Parathyroid adenoma (tissue), 2 donors: Measurements from ENCODE around the gene WWTR1.
A peak's percentile ranks its signal among the peaks of the same experiment; 100 is the strongest.

Experiments
- H2AFZ ChIP-seq: fragments of 300-600 bp; sonication (generic); one replicate; pipeline ENCODE4 v1.7.0; 2017; ENCODE audit warnings: antibody characterized with exemption, mild to moderate bottlenecking
- H3K27ac ChIP-seq: fragments of 300-600 bp; sonication (generic); one replicate; pipeline ENCODE4 v1.7.0; 2017
- H3K27me3 ChIP-seq: fragments of 300-600 bp; sonication (generic); one replicate; pipeline ENCODE4 v1.7.0; 2017; ENCODE audit warnings: low read length; ENCODE audit not compliant: control insufficient read depth, insufficient read depth
- H3K36me3 ChIP-seq: fragments of 300-600 bp; sonication (generic); one replicate; pipeline ENCODE4 v1.7.0; 2017; ENCODE audit warnings: low read length; ENCODE audit not compliant: control insufficient read depth, insufficient read depth
- H3K4me1 ChIP-seq: fragments of 300-600 bp; sonication (generic); one replicate; pipeline ENCODE4 v1.7.0; 2017; ENCODE audit warnings: control low read depth
- H3K4me2 ChIP-seq: fragments of 300-600 bp; sonication (generic); one replicate; pipeline ENCODE4 v1.7.0; 2017; ENCODE audit warnings: low read length
- H3K4me3 ChIP-seq: fragments of 300-600 bp; sonication (generic); one replicate; pipeline ENCODE4 v1.7.0; 2017; ENCODE audit warnings: low read depth, low read length
- H3K79me2 ChIP-seq: fragments of 300-600 bp; sonication (generic); one replicate; pipeline ENCODE4 v1.7.0; 2017; ENCODE audit warnings: control low read depth
- H3K9ac ChIP-seq: fragments of 300-600 bp; sonication (generic); one replicate; pipeline ENCODE4 v1.7.0; 2017; ENCODE audit warnings: mild to moderate bottlenecking
- H3K9me3 ChIP-seq: fragments of 300-600 bp; sonication (generic); one replicate; pipeline ENCODE4 v1.7.0; 2017; ENCODE audit warnings: low read length; ENCODE audit not compliant: control insufficient read depth
- CTCF ChIP-seq: fragments of 300-600 bp; sonication (generic); IDR thresholded peaks from one replicate; pipeline ENCODE4 v1.7.0; 2017; ENCODE audit warnings: antibody characterized with exemption, mild to moderate bottlenecking
- donor health status: primary hyperparathyroidism.

Gene WWTR1

GRCh38 chr3:149638228-149639092, 19.4 kb downstream of the WWTR1 start:
- H2AFZ ChIP-seq, result peak overlapping the region; percentile 34
- H3K79me2 ChIP-seq, result peaks cover 37% of the 10 kb centered on the region
- peaks cover 23% of the 10 kb centered on the region for H3K4me1 ChIP-seq
- H3K4me2 ChIP-seq, result no peak overlapping the region
- no peak overlapping the region for H3K4me3 ChIP-seq
- H3K27me3 ChIP-seq, result no peaks in the 10 kb centered on the region
- no peak for TF ChIP-seq CTCF
- H3K9ac ChIP-seq, result no peak overlapping the region
- H3K27ac ChIP-seq, result peak overlapping the region; percentile 31
- no peaks in the 10 kb centered on the region for H3K9me3 ChIP-seq
- H3K36me3 ChIP-seq, result no peaks in the 10 kb centered on the region

GRCh38 chr3:149635396-149635795, 22.4 kb downstream of the WWTR1 start:
- H3K9ac ChIP-seq, result no peak overlapping the region
- H3K4me3 ChIP-seq, result no peak overlapping the region
- peaks cover 43% of the 10 kb centered on the region for H3K79me2 ChIP-seq
- H3K36me3 ChIP-seq, result no peaks in the 10 kb centered on the region
- no peak overlapping the region for H3K27ac ChIP-seq
- TF ChIP-seq CTCF, result no peak
- H3K4me1 ChIP-seq, result peaks cover 11% of the 10 kb centered on the region
- no peak overlapping the region for H2AFZ ChIP-seq
- no peak overlapping the region for H3K4me2 ChIP-seq
- H3K27me3 ChIP-seq, result no peaks in the 10 kb centered on the region
- no peaks in the 10 kb centered on the region for H3K9me3 ChIP-seq

- Histone ChIP-seq H3K36me3 (no peaks in the 10 kb centered on the region), H3K4me1 (peaks cover 11% of the 10 kb centered on the region), H3K4me3 (no peak overlapping the region), H3K27me3 (no peaks in the 10 kb centered on the region), H3K79me2 (peaks cover 47% of the 10 kb centered on the region), H3K27ac (no peak overlapping the region), H3K4me2 (no peak overlapping the region), H3K9ac (no peak overlapping the region), H2AFZ (no peak overlapping the region), H3K9me3 (no peaks in the 10 kb centered on the region)
- TF ChIP-seq CTCF, result no peak
These were observed 23.3 kb downstream of the WWTR1 start for GRCh38 chr3:149634573-149634972.

GRCh38 chr3:149634072-149634471, 23.8 kb downstream of the WWTR1 start:
- Histone ChIP-seq H3K27ac (no peak overlapping the region), H3K4me1 (peaks cover 11% of the 10 kb centered on the region), H3K27me3 (no peaks in the 10 kb centered on the region)

More at GRCh38 chr3:149634072-149634471, 23.8 kb downstream of the WWTR1 start:
- Histone ChIP-seq H2AFZ (no peak overlapping the region), H3K79me2 (peaks cover 43% of the 10 kb centered on the region), H3K4me3 (no peak overlapping the region), H3K36me3 (no peaks in the 10 kb centered on the region), H3K9ac (no peak overlapping the region), H3K9me3 (no peaks in the 10 kb centered on the region), H3K4me2 (no peak overlapping the region)
- TF ChIP-seq CTCF, result no peak
